Caco-2 (cell line): ENCODE data around the gene STX1B. TPM values are rescaled to one million over a fixed set of nuclear protein-coding genes. Genes with fewer than 3 reads are reported as not detected.
A peak's percentile ranks its signal among the peaks of the same experiment; 100 is the strongest.

Source experiments
- BruUV-seq: library from RNA; stranded (reverse); fragments of 400-500 nt; replicated peaks from 2 replicates; lab custom pipeline; 2021; lab: Mats Ljungman, UMichigan
- CTCF ChIA-PET: fragments of 300-600 bp; sonication (Branson Sonifier 250); formaldehyde crosslinking; loops from one replicate; lab custom pipeline; 2022; ENCODE audit warnings: antibody characterized with exemption; lab: Charles Lee
- POLR2A ChIA-PET: fragments of 300-600 bp; sonication (Branson Sonifier 250); formaldehyde crosslinking; loops from one replicate; lab custom pipeline; 2022; ENCODE audit warnings: antibody characterized with exemption; lab: Charles Lee
- DNase-seq, 2 experiments: peaks; one replicate each; pipeline versions ENCODE4 v3.0.0 to v3.0.0-alpha.2; 2020 to 2022
- H3K27me3 ChIP-seq: replicated peaks from 2 replicates; pipeline ENCODE4 v1.6.0; 2011; ENCODE audit warnings: low read length; ENCODE audit not compliant: control insufficient read depth, insufficient read depth
- H3K36me3 ChIP-seq: 2 replicates; pipeline ENCODE4 v1.5.1; 2011; ENCODE audit warnings: low read length; ENCODE audit not compliant: control insufficient read depth, insufficient read depth
- H3K4me1 ChIP-seq: fragments of 250-450 bp; sonication (Bioruptor Pico); 2 replicates; pipeline ENCODE4 v1.5.1; 2020; ENCODE audit warnings: mild to moderate bottlenecking
- H3K4me3 ChIP-seq: 2 replicates; pipeline ENCODE4 v1.5.1; 2011; ENCODE audit warnings: low read depth, mild to moderate bottlenecking, control low read depth, low read length
- H3K9me3 ChIP-seq: fragments of 250-450 bp; sonication (Bioruptor Pico); 2 replicates; pipeline ENCODE4 v1.5.1; 2020; ENCODE audit warnings: mild to moderate bottlenecking, moderate library complexity
- H3K27ac Mint-ChIP-seq: one replicate; pipeline ENCODE4 v1.8.0; 2022; ENCODE audit warnings: mixed read lengths; ENCODE audit not compliant: unreplicated experiment
- H3K27me3 Mint-ChIP-seq: one replicate; pipeline ENCODE4 v1.8.0; 2022; ENCODE audit warnings: mixed read lengths; ENCODE audit not compliant: insufficient read depth, unreplicated experiment
- H3K36me3 Mint-ChIP-seq: one replicate; pipeline ENCODE4 v1.8.0; 2022; ENCODE audit warnings: mild to moderate bottlenecking, mixed read lengths; ENCODE audit not compliant: insufficient read depth, unreplicated experiment
- H3K4me1 Mint-ChIP-seq: one replicate; pipeline ENCODE4 v1.8.0; 2022; ENCODE audit warnings: low read depth, mixed read lengths; ENCODE audit not compliant: unreplicated experiment
- H3K4me3 Mint-ChIP-seq: one replicate; pipeline ENCODE4 v1.8.0; 2022; ENCODE audit warnings: mild to moderate bottlenecking, moderate library complexity, mixed read lengths; ENCODE audit not compliant: unreplicated experiment
- H3K9me3 Mint-ChIP-seq: one replicate; pipeline ENCODE4 v1.8.0; 2022; ENCODE audit warnings: mixed read lengths; ENCODE audit not compliant: unreplicated experiment
- CTCF ChIP-seq, 2 experiments: fragments of 200-600 bp in 1 of 2; IDR thresholded peaks; 1 replicate in 1 of 2; 2 replicates in 1 of 2; pipeline versions ENCODE4 v1.5.1 to v1.8.0; 2011 to 2022; ENCODE audit warnings: antibody characterized with exemption in 1 of 2, control low read depth in 1 of 2, inconsistent platforms in 1 of 2, low read depth in 1 of 2, low read length in 1 of 2, mild to moderate bottlenecking in 1 of 2, moderate library complexity in 1 of 2; ENCODE audit not compliant: insufficient read depth in 1 of 2, severe bottlenecking in 1 of 2, unreplicated experiment in 1 of 2
- intact Hi-C: fragments of 100-400 bp; cut with micrococcal nuclease; formaldehyde crosslinking; loops from one replicate; pipeline ENCODE4 v1.10.0; 2022; ENCODE audit not compliant: unreplicated experiment
- total RNA-seq: library from RNA; stranded (reverse); gene quantifications from 2 replicates; pipeline ENCODE4 v1.2.3, GENCODE V29; 2022

STX1B gene
- total RNA-seq, 1 experiment from 2014 or later, result 0.77 TPM

GRCh38 chr16:30997725-30998711, 12.4 kb downstream of the STX1B start:
- no peaks in the 10 kb centered on the region for H3K36me3 Mint-ChIP-seq
- no peak overlapping the region for H3K4me3 ChIP-seq
- intact Hi-C loops, result no loop called here
- CTCF ChIA-PET, result interaction anchor here (1.0 to 1.6 kb wide), 2 partner anchors 13 to 153 kb away, joined by 3 to 5 read pairs; partner anchors contain the start of gene HSD3B7
- no peaks in the 10 kb centered on the region for H3K9me3 Mint-ChIP-seq
- H3K36me3 ChIP-seq, result no peaks in the 10 kb centered on the region
- no peaks in the 10 kb centered on the region for H3K9me3 ChIP-seq
- POLR2A ChIA-PET, result interaction anchor here (1.1 kb wide), 1 partner anchor 120 kb away, joined by 3 read pairs; no protein-coding TSS in a partner anchor
- no peaks in the 10 kb centered on the region for H3K27me3 ChIP-seq
- H3K4me3 Mint-ChIP-seq, result peak overlapping the region; percentile 83
- peaks cover 14% of the 10 kb centered on the region for H3K4me1 Mint-ChIP-seq
- TF ChIP-seq CTCF (IDR thresholded peaks at IDR 0.05; ENCODE audit: insufficient read depth in 1 of 2, low read depth in 1 of 2, low read length in 1 of 2, severe bottlenecking in 1 of 2, unreplicated experiment in 1 of 2), result no peak
- H3K27ac Mint-ChIP-seq, result no peak overlapping the region
- no peaks in the 10 kb centered on the region for H3K27me3 Mint-ChIP-seq
- no peak for DNase-seq
- BruUV-seq, result no TSS peak
- peaks cover 24% of the 10 kb centered on the region for H3K4me1 ChIP-seq

GRCh38 chr16:30996985-30997724, 13.3 kb downstream of the STX1B start:
- Mint-ChIP-seq H3K27me3 (no peaks in the 10 kb centered on the region), H3K27ac (no peak overlapping the region), H3K36me3 (no peaks in the 10 kb centered on the region), H3K4me1 (peaks cover 14% of the 10 kb centered on the region), H3K9me3 (no peaks in the 10 kb centered on the region), H3K4me3 (peak overlapping the region; percentile 83)
- no peak for TF ChIP-seq CTCF (IDR thresholded peaks at IDR 0.05; ENCODE audit: insufficient read depth in 1 of 2, low read depth in 1 of 2, low read length in 1 of 2, severe bottlenecking in 1 of 2, unreplicated experiment in 1 of 2)
- ChIA-PET POLR2A (interaction anchor here (1.1 kb wide), 1 partner anchor 121 kb away, joined by 3 read pairs; no protein-coding TSS in a partner anchor), CTCF (interaction anchor here (0.7 to 1.6 kb wide), 2 partner anchors 12 to 445 kb away, joined by 4 to 5 read pairs; partner anchors contain the start of genes HSD3B7 and ZNF843)
- Histone ChIP-seq H3K9me3 (no peaks in the 10 kb centered on the region), H3K4me3 (peak overlapping the region; percentile 46), H3K27me3 (no peaks in the 10 kb centered on the region), H3K4me1 (peaks cover 24% of the 10 kb centered on the region), H3K36me3 (no peaks in the 10 kb centered on the region)
- intact Hi-C loops, result no loop called here
- DNase-seq, result peak; percentile 65 to 76
- BruUV-seq, result no TSS peak
